Osteoblast (primary cell): Measurements from ENCODE around the gene TSACC. TPM values are rescaled to one million over a fixed set of nuclear protein-coding genes. Genes with fewer than 3 reads are reported as not detected.

Source experiments
- DNase-seq: peaks from one replicate; pipeline ENCODE4 v3.0.0; 2011; ENCODE audit warnings: low spot score, mixed read lengths; ENCODE audit not compliant: insufficient read length; ENCODE audit errors: missing footprints
- H2AFZ ChIP-seq: 2 replicates; pipeline ENCODE4 v1.6.0; 2011; ENCODE audit warnings: mild to moderate bottlenecking, low read length
- H3K27ac ChIP-seq: 2 replicates; pipeline ENCODE4 v1.5.1; 2011; ENCODE audit warnings: mild to moderate bottlenecking, low read depth, low read length, moderate library complexity
- H3K27me3 ChIP-seq: 2 replicates; pipeline ENCODE4 v1.6.0; 2012; ENCODE audit warnings: mild to moderate bottlenecking, control low read depth, inconsistent platforms, low read length, moderate library complexity; ENCODE audit not compliant: insufficient read depth
- H3K36me3 ChIP-seq: 2 replicates; pipeline ENCODE4 v1.5.1; 2011; ENCODE audit warnings: mild to moderate bottlenecking, low read length, control low read depth, moderate library complexity; ENCODE audit not compliant: insufficient read depth
- H3K4me1 ChIP-seq: 2 replicates; pipeline ENCODE4 v1.5.1; 2011; ENCODE audit warnings: mild to moderate bottlenecking, low read length, control low read depth, moderate library complexity; ENCODE audit not compliant: insufficient read depth
- H3K4me2 ChIP-seq: 2 replicates; pipeline ENCODE4 v1.6.0; 2011; ENCODE audit warnings: mild to moderate bottlenecking, low read length; ENCODE audit not compliant: insufficient read depth
- H3K4me3 ChIP-seq: fragments of 200-600 bp; sonication (generic); 3 replicates; pipeline ENCODE4 v1.5.1; 2012; ENCODE audit warnings: mild to moderate bottlenecking, low read length, inconsistent platforms; ENCODE audit not compliant: insufficient read depth
- H3K79me2 ChIP-seq: 2 replicates; pipeline ENCODE4 v1.6.0; 2012; ENCODE audit warnings: mild to moderate bottlenecking, low read length, control low read depth, inconsistent platforms; ENCODE audit not compliant: insufficient read depth
- H3K9me3 ChIP-seq: 2 replicates; pipeline ENCODE4 v1.5.1; 2011; ENCODE audit warnings: low read depth, low read length, control low read depth
- H4K20me1 ChIP-seq: 2 replicates; pipeline ENCODE4 v1.6.0; 2012; ENCODE audit warnings: mild to moderate bottlenecking, low read length, control low read depth; ENCODE audit not compliant: insufficient read depth
- CTCF ChIP-seq: IDR thresholded peaks from 2 replicates; pipeline ENCODE4 v1.5.1; 2011; ENCODE audit warnings: mild to moderate bottlenecking, low read depth, low read length, moderate library complexity; ENCODE audit errors: extremely low read depth
- total RNA-seq: library from RNA; depleted of rRNA; stranded (reverse); fragments of >200 nt; gene quantifications from 2 replicates; pipeline ENCODE4 v1.2.3, GENCODE V29; 2012

TSACC gene
- total RNA-seq, 1 donor, result 0.36 TPM

GRCh38 chr1:156382561-156382960 is 44.2 kb downstream of the TSACC start:
- Histone ChIP-seq H4K20me1 (no peaks in the 10 kb centered on the region), H2AFZ (no peak overlapping the region), H3K27ac (no peak overlapping the region), H3K9me3 (no peaks in the 10 kb centered on the region), H3K27me3 (peaks cover 15% of the 10 kb centered on the region), H3K36me3 (no peaks in the 10 kb centered on the region), H3K79me2 (no peaks in the 10 kb centered on the region), H3K4me3 (no peak overlapping the region), H3K4me1 (no peaks in the 10 kb centered on the region), H3K4me2 (no peak overlapping the region)
- no peak for TF ChIP-seq CTCF
- peak; percentile 74 for DNase-seq

GRCh38 chr1:156383023-156383422 is 44.7 kb downstream of the TSACC start:
- Histone ChIP-seq H3K4me2 (no peak overlapping the region), H3K4me1 (no peaks in the 10 kb centered on the region), H3K27ac (no peak overlapping the region), H3K79me2 (no peaks in the 10 kb centered on the region), H3K9me3 (no peaks in the 10 kb centered on the region), H3K4me3 (no peak overlapping the region), H3K36me3 (no peaks in the 10 kb centered on the region), H2AFZ (peak overlapping the region; percentile 15), H3K27me3 (peaks cover 20% of the 10 kb centered on the region), H4K20me1 (no peaks in the 10 kb centered on the region)
- TF ChIP-seq CTCF, result peak; percentile 77
- DNase-seq, result peak; percentile 97

GRCh38 chr1:156384007-156384406 is 45.7 kb downstream of the TSACC start:
- H3K4me2 ChIP-seq, result no peak overlapping the region
- no peaks in the 10 kb centered on the region for H3K9me3 ChIP-seq
- no peak overlapping the region for H2AFZ ChIP-seq
- H4K20me1 ChIP-seq, result no peaks in the 10 kb centered on the region
- H3K79me2 ChIP-seq, result no peaks in the 10 kb centered on the region
- DNase-seq, result peak; percentile 54
- no peak overlapping the region for H3K4me3 ChIP-seq
- H3K27ac ChIP-seq, result no peak overlapping the region
- H3K36me3 ChIP-seq, result no peaks in the 10 kb centered on the region
- H3K27me3 ChIP-seq, result peaks cover 28% of the 10 kb centered on the region
- H3K4me1 ChIP-seq, result no peaks in the 10 kb centered on the region
- no peak for TF ChIP-seq CTCF

- Histone ChIP-seq H3K4me2 (no peak overlapping the region), H3K4me3 (no peak overlapping the region), H3K9me3 (no peaks in the 10 kb centered on the region), H3K27me3 (peaks cover 33% of the 10 kb centered on the region), H3K27ac (no peak overlapping the region), H2AFZ (no peak overlapping the region), H3K36me3 (no peaks in the 10 kb centered on the region), H3K79me2 (no peaks in the 10 kb centered on the region), H4K20me1 (no peaks in the 10 kb centered on the region), H3K4me1 (no peaks in the 10 kb centered on the region)
- DNase-seq, result peak; percentile 39
- TF ChIP-seq CTCF, result no peak
Observed at GRCh38 chr1:156384658-156385057, 46.3 kb downstream of the TSACC start.
